Measurements from ENCODE around the gene WDR18. TPM values are rescaled to one million over a fixed set of nuclear protein-coding genes. Genes with fewer than 3 reads are reported as not detected.

Gene WDR18
- total and polyA plus RNA-seq, 2 experiments from 2014 or later, result 155 to 157 TPM

- DNase-seq (ENCODE audit: low spot score) (peak; percentile 80), ATAC-seq (peak; percentile 62)
- no peak overlapping the region for H3K27ac Mint-ChIP-seq
- peaks cover 3% of the 10 kb centered on the region for H3K36me3 Mint-ChIP-seq (ENCODE audit: low read depth)
- TF ChIP-seq, protein P1, sequence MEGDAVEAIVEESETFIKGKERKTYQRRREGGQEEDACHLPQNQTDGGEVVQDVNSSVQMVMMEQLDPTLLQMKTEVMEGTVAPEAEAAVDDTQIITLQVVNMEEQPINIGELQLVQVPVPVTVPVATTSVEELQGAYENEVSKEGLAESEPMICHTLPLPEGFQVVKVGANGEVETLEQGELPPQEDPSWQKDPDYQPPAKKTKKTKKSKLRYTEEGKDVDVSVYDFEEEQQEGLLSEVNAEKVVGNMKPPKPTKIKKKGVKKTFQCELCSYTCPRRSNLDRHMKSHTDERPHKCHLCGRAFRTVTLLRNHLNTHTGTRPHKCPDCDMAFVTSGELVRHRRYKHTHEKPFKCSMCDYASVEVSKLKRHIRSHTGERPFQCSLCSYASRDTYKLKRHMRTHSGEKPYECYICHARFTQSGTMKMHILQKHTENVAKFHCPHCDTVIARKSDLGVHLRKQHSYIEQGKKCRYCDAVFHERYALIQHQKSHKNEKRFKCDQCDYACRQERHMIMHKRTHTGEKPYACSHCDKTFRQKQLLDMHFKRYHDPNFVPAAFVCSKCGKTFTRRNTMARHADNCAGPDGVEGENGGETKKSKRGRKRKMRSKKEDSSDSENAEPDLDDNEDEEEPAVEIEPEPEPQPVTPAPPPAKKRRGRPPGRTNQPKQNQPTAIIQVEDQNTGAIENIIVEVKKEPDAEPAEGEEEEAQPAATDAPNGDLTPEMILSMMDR (conservative IDR thresholded peaks at IDR 0.05; ENCODE audit: low read depth in 2 of 2), result peak; percentile 80 to 91
- TF ChIP-seq STAT1 (IDR thresholded peaks at IDR 0.05; ENCODE audit: unreplicated experiment), result no peak
- Histone ChIP-seq H3K9me2 (ENCODE audit: insufficient read depth) (no peaks in the 10 kb centered on the region), H3K79me2 (replicated peaks; ENCODE audit: insufficient read depth) (no peaks in the 10 kb centered on the region), H3K27ac (ENCODE audit: low read depth) (no peak overlapping the region), H3K36me3 (ENCODE audit: insufficient read depth) (no peaks in the 10 kb centered on the region), H3K4me1 (ENCODE audit: insufficient read depth) (no peaks in the 10 kb centered on the region; the same call in 1 of the 2 replicates), H2AFZ (no peak overlapping the region), H3K4me3 (peak overlapping the region; percentile 54), H4K20me1 (replicated peaks; ENCODE audit: insufficient read depth) (no peaks in the 10 kb centered on the region), H3K4me2 (peak overlapping the region; percentile 78), H3K27me3 (ENCODE audit: insufficient read depth) (peaks cover 45% of the 10 kb centered on the region), H3F3A (replicated peaks; ENCODE audit: low read depth) (peaks cover 7% of the 10 kb centered on the region; the same call in 1 of the 2 replicates)
- H3K27me3 Mint-ChIP-seq (ENCODE audit: insufficient read depth, low read depth, poor library complexity), result peaks cover 56% of the 10 kb centered on the region
- H3K4me3 Mint-ChIP-seq, result peak overlapping the region; percentile 52; the same call in 1 of the 3 replicates
- H3K9me3 Mint-ChIP-seq, result peaks cover 3% of the 10 kb centered on the region; the same call in 1 of the 3 replicates
- H3K4me1 Mint-ChIP-seq, result peaks cover 3% of the 10 kb centered on the region; the same call in 2 of the 3 replicates
Measured at GRCh38 chr19:1001538-1002166, 17.5 kb downstream of the WDR18 start.

DNA sequence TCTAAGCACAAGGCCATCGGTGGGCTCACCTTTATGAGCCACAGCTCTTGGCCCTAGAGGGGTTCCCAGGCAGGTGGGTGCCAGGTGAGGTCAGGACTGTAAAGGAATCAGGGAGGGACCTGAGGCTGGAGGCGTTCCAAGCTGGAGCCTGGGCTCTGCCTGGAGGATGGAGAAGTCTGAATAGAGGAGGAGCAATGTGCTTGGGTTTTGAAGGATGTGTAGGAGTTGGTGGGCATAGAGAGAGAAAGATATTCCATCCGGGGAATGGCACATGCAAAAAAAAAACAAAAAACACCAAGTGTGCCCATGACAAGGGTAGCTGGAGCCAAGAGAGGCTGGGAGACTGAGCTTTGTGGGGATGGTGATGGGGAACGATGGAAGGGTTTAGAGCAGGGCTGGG, 18.5 kb downstream of the WDR18 start:
- Histone ChIP-seq H3K4me2 (no peak overlapping the region), H3K9me2 (ENCODE audit: insufficient read depth) (no peaks in the 10 kb centered on the region), H2AFZ (no peak overlapping the region), H3K79me2 (replicated peaks; ENCODE audit: insufficient read depth) (no peaks in the 10 kb centered on the region), H3K36me3 (ENCODE audit: insufficient read depth) (no peaks in the 10 kb centered on the region), H3K27me3 (ENCODE audit: insufficient read depth) (peaks cover 37% of the 10 kb centered on the region), H3K4me3 (no peak overlapping the region), H4K20me1 (replicated peaks; ENCODE audit: insufficient read depth) (no peaks in the 10 kb centered on the region), H3K4me1 (ENCODE audit: insufficient read depth) (no peaks in the 10 kb centered on the region; the same call in 1 of the 2 replicates), H3K27ac (ENCODE audit: low read depth) (no peak overlapping the region), H3F3A (replicated peaks; ENCODE audit: low read depth) (0 out of 2 replicates have a peak, but pooled peaks cover 6% of the 10 kb centered on the region)
- H3K9me3 Mint-ChIP-seq, result peaks cover 5% of the 10 kb centered on the region; the same call in 1 of the 3 replicates
- ATAC-seq (no peak), DNase-seq (ENCODE audit: low spot score) (no peak)
- H3K27ac Mint-ChIP-seq, result no peak overlapping the region
- peaks cover 52% of the 10 kb centered on the region for H3K27me3 Mint-ChIP-seq (ENCODE audit: insufficient read depth, low read depth, poor library complexity)
- H3K36me3 Mint-ChIP-seq (ENCODE audit: low read depth), result peaks cover 8% of the 10 kb centered on the region
- TF ChIP-seq REST (IDR thresholded peaks at IDR 0.05; ENCODE audit: unreplicated experiment), result no peak
- no peak for TF ChIP-seq CREB1 (CRISPR knock-in tag; IDR thresholded peaks at IDR 0.05; ENCODE audit: low read depth)
- TF ChIP-seq EZH2phosphoT487 (IDR thresholded peaks at IDR 0.05; ENCODE audit: unreplicated experiment), result no peak
- no peak for TF ChIP-seq ZNF114 (CRISPR knock-in tag; IDR thresholded peaks at IDR 0.05)
- TF ChIP-seq, protein P1 (conservative IDR thresholded peaks at IDR 0.05; ENCODE audit: low read depth in 2 of 2), result no peak
- TF ChIP-seq EZH2 (IDR thresholded peaks at IDR 0.05; ENCODE audit: low read depth, unreplicated experiment), result no peak
- no peak for TF ChIP-seq ZNF331 (CRISPR knock-in tag; IDR thresholded peaks at IDR 0.05; ENCODE audit: low read depth)
- peaks cover 3% of the 10 kb centered on the region; the same call in 2 of the 3 replicates for H3K4me1 Mint-ChIP-seq
- no peak overlapping the region for H3K4me3 Mint-ChIP-seq
